Epithelial cell of esophagus (primary cell): ENCODE results near the gene GAGE13.
"Not testable (repeated sequence)": the region's sequence is repeated elsewhere in the genome, so short reads cannot be mapped to it uniquely, and the experiment has no call there.

Experiments
- DNase-seq: peaks from one replicate; pipeline ENCODE4 v3.0.0; 2010; ENCODE audit warnings: low read depth
- H3K4me3 ChIP-seq: 2 replicates; pipeline ENCODE4 v1.5.1; 2011; ENCODE audit warnings: mild to moderate bottlenecking, low read length, control low read depth
- TF ChIP-seq, protein P1 (sequence below): IDR thresholded peaks from 2 replicates; pipeline ENCODE4 v1.5.1; 2011; ENCODE audit warnings: low read depth, mild to moderate bottlenecking, low read length, control low read depth, inconsistent platforms; ENCODE audit not compliant: insufficient read depth; ENCODE audit errors: missing control alignments

Gene GAGE13, protein sequence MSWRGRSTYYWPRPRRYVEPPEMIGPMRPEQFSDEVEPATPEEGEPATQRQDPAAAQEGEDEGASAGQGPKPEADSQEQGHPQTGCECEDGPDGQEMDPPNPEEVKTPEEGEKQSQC

DNA sequence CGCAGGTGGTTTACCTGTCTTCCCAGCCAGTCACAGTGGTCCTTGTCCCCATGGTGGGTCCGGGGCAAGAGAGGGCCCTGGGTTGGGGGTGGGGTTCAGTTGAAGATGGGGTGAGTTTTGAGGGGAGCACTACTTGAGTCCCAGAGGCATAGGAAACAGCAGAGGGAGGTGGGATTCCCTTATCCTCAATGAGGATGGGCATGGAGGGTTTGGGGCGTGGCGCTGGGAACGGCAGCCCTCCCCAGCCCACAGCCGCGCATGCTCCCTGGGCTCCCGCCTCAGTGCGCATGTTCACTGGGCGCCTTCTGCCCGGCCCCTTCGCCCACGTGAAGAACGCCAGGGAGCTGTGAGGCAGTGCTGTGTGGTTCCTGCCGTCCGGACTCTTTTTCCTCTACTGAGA is at the start of gene GAGE13:
GAGE13 (plus strand) TSS at position 301 of the 400 bp plus-strand sequence. CDS start 1,156 bp downstream, outside the sequence.
- not testable (repeated sequence) for DNase-seq, H3K4me3 ChIP-seq

GRCh38 chrX:49282647-49283011 is 48.8 kb upstream of the GAGE13 start:
- DNase-seq: peak; percentile 8
- TF ChIP-seq, protein P1, sequence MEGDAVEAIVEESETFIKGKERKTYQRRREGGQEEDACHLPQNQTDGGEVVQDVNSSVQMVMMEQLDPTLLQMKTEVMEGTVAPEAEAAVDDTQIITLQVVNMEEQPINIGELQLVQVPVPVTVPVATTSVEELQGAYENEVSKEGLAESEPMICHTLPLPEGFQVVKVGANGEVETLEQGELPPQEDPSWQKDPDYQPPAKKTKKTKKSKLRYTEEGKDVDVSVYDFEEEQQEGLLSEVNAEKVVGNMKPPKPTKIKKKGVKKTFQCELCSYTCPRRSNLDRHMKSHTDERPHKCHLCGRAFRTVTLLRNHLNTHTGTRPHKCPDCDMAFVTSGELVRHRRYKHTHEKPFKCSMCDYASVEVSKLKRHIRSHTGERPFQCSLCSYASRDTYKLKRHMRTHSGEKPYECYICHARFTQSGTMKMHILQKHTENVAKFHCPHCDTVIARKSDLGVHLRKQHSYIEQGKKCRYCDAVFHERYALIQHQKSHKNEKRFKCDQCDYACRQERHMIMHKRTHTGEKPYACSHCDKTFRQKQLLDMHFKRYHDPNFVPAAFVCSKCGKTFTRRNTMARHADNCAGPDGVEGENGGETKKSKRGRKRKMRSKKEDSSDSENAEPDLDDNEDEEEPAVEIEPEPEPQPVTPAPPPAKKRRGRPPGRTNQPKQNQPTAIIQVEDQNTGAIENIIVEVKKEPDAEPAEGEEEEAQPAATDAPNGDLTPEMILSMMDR: peak; percentile 31
- no peak overlapping the region for H3K4me3 ChIP-seq

- no peak overlapping the region for H3K4me3 ChIP-seq
- TF ChIP-seq, protein P1: no peak
- no peak for DNase-seq
Measured at GRCh38 chrX:49284212-49284611, 47.2 kb upstream of the GAGE13 start.

- DNase-seq: no peak
- TF ChIP-seq, protein P1: no peak
Measured at GRCh38 chrX:49286136-49286535, 45.2 kb upstream of the GAGE13 start.

DNA sequence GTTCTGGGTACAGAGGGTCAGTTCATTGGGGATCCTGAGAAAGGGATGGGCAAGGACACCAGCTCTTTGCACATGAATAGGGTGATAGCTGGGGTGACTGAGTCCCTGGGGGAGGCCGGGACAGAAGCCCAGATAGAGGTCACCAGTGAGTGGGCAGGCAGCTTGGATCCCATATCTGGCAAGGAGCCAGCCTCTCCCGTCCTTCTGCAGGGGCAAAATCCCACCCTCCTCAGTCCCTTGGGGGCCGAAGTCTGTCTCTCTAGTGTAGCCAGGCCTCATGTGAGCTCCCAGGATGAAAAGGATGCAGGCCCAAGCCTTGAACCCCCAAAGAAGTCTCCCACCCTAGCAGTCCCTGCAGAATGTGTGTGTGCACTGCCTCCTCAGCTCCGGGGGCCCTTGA is 44.8 kb upstream of the GAGE13 start:
- H3K4me3 ChIP-seq: no peak overlapping the region
- no peak for DNase-seq
- TF ChIP-seq, protein P1: no peak

More at GRCh38 chrX:49286136-49286535, 45.2 kb upstream of the GAGE13 start:
- H3K4me3 ChIP-seq: no peak overlapping the region

DNA sequence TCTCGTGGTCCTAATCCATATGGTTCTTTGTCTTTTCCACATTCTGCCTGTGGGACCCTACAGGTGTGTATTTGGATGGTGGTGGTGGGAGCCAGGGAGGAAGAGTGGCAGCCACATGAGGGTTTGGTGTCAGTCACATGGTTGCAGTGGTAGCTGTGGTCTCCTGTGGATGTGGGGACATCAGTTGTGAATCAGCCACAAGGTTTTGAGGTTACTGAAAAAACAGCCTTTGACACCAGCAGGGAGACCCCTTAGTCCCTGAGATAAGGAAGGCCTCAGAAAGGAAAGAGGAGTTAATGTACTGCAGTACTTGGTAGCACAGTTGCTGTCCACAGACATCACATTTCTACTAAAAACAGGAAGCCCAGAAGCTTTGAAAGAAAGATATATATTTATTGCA is 43.7 kb upstream of the GAGE13 start:
- TF ChIP-seq, protein P1: no peak
- DNase-seq: no peak
- H3K4me3 ChIP-seq: no peak overlapping the region

DNA sequence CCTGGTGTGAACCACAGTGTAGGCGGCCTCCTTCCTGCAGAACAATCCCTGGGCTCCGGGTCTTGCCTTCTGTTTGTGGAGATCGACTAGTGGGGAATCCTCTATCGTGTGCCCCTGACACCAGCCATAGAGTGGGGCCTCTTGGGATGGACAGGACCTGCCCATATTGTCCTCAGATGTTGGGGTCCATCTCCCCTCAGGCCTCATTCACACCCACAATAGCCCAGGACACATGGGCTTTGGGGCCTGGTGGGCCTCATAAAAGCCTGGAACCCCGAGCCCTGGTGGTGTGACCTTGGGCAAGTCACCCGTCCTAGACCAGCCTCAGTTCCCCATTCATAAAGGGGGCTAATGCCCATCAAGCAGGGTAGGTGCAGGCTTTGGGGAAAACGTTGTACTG is 41.2 kb upstream of the GAGE13 start:
- no peak overlapping the region for H3K4me3 ChIP-seq
- no peak for DNase-seq
- TF ChIP-seq, protein P1: no peak
